ENCODE results near the gene IFNAR2.

DNA sequence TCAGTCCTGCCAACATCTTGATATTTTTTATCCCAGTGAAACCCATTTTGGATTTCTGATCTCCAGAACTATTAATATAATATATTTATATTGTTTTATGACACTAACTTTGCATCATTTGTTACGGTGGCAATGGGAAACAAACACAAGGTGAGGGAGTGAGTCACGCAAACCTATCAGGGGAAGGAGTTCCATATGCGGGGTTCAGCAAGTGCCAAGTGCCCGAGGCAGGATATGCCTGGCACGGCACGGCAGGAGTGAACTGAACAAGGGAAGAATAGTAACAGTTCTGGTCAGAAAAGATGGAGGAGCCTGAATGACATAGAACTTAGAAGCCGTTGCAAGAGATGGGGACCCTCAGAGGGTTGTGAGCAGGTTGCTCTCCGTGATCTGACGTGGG lies 28.7 kb downstream of the IFNAR2 start:
- TF ChIP-seq FOXK2 (IDR thresholded peaks at IDR 0.05) (no peak), SP1 (IDR thresholded peaks at IDR 0.05) (no peak), NFRKB (IDR thresholded peaks at IDR 0.05) (no peak), HDGF (IDR thresholded peaks at IDR 0.05; ENCODE audit: borderline replicate concordance) (no peak), CTBP1 (IDR thresholded peaks at IDR 0.05; ENCODE audit: borderline replicate concordance) (no peak), SUZ12 (IDR thresholded peaks at IDR 0.05) (no peak), FOXA1 (IDR thresholded peaks at IDR 0.05) (no peak), TARDBP (IDR thresholded peaks at IDR 0.05) (no peak), L3MBTL2 (conservative IDR thresholded peaks at IDR 0.05) (no peak)
